22Rv1 (cell line): ENCODE results near the gene P2RX1.

ENCODE experiments used
- CTCF ChIP-seq: fragments of 450-650 bp; IDR thresholded peaks from 2 replicates; pipeline ENCODE4 v1.5.1; 2017; ENCODE audit warnings: mild to moderate bottlenecking
- ZFX ChIP-seq: fragments of 450-650 bp; IDR thresholded peaks from 2 replicates; pipeline ENCODE4 v1.6.1; 2017; ENCODE audit warnings: antibody characterized with exemption, borderline replicate concordance

GRCh38 chr17:3847165-3847670 lies 69.0 kb downstream of the P2RX1 start:
- no peak for TF ChIP-seq CTCF
- no peak for TF ChIP-seq ZFX
